Body of pancreas (tissue), 4 donors: ENCODE measurements around the gene C1orf167. TPM values are rescaled to one million over a fixed set of nuclear protein-coding genes. Genes with fewer than 3 reads are reported as not detected.

ENCODE experiments used
- ATAC-seq: fragments of 150-250 bp; one replicate; pipeline ENCODE4 v1.9.1; 2016
- DNase-seq, 4 donors: peaks; one replicate each; pipeline ENCODE4 v3.0.0-alpha.2; 2019
- H3K27ac ChIP-seq, 4 donors: fragments of 200-600 bp; sonication (generic); 1 replicate in 3 of 4; 2 replicates in 1 of 4; pipeline versions ENCODE4 v1.5.1 to v1.6.1; 2016 to 2019; ENCODE audit warnings: mild to moderate bottlenecking in 1 of 4, mixed read lengths in 1 of 4, moderate library complexity in 1 of 4
- H3K27me3 ChIP-seq, 2 donors: fragments of 200-600 bp; sonication (generic); one replicate each; pipeline ENCODE4 v1.6.0; 2016; ENCODE audit warnings: mild to moderate bottlenecking in 1 of 2
- H3K36me3 ChIP-seq, 2 donors: fragments of 200-600 bp; sonication (generic); replicated peaks in 1 of 2; 2 replicates each; pipeline ENCODE4 v1.5.1; 2016; ENCODE audit warnings: low read depth in 2 of 2; ENCODE audit not compliant: insufficient read depth in 1 of 2
- H3K4me1 ChIP-seq: fragments of 200-600 bp; sonication (generic); one replicate; pipeline ENCODE4 v1.6.0; 2016
- H3K4me3 ChIP-seq, 2 donors: fragments of 200-600 bp; sonication (generic); 1 replicate in 1 of 2; 2 replicates in 1 of 2; pipeline ENCODE4 v1.5.1; 2016 to 2019
- H3K9me3 ChIP-seq, 3 donors: fragments of 200-600 bp; sonication (generic); 1 replicate in 2 of 3; 2 replicates in 1 of 3; pipeline ENCODE4 v1.5.1; 2016
- CTCF ChIP-seq, 7 experiments: fragments of 450-650 bp in 4 of 7; fragments of 200-600 bp in 3 of 7; sonication (generic) in 3 of 7; IDR thresholded peaks; one replicate each; pipeline ENCODE4 v1.5.1; 2016 to 2019; ENCODE audit warnings: antibody characterized with exemption in 7 of 7
- POLR2A ChIP-seq, 3 donors: fragments of 450-650 bp; IDR thresholded peaks; one replicate each; pipeline ENCODE4 v1.6.1; 2016; ENCODE audit warnings: antibody characterized with exemption in 3 of 3, mild to moderate bottlenecking in 2 of 3
- WGBS, 2 donors: methylation state at CpG; one replicate each; pipeline ENCODE4 v1.1.5; 2017; 5-methylcytosine and 5-hydroxymethylcytosine counted together
- intact Hi-C: fragments of 100-400 bp; cut with DNase I; formaldehyde crosslinking; loops from one replicate; pipeline ENCODE4 v1.15.1; 2023
- total RNA-seq, 2 donors: library from RNA; depleted of rRNA; stranded (reverse); fragments of >200 nt; gene quantifications; one replicate each; pipeline ENCODE4 v1.1.0, GENCODE V29; 2016

The C1orf167 gene
- total RNA-seq, 2 donors from 2014 or later = not detected

GRCh38 chr1:11833497-11833896, 71.5 kb downstream of the C1orf167 start:
- no peak overlapping the region for H3K27ac ChIP-seq
- DNase-seq (no peak), ATAC-seq (no peak)
- no peaks in the 10 kb centered on the region for H3K27me3 ChIP-seq
- no peak overlapping the region for H3K4me3 ChIP-seq
- H3K4me1 ChIP-seq = no peaks in the 10 kb centered on the region
- intact Hi-C loops = loop anchor here (10.0 kb wide), 1 partner anchor 131 kb away; no protein-coding TSS in a partner anchor
- TF ChIP-seq CTCF (IDR thresholded peaks at IDR 0.05) = no peak
- TF ChIP-seq POLR2A (IDR thresholded peaks at IDR 0.05) = no peak
- WGBS, 2 donors = 88 to 94% methylated on average over 8 of the region's 8 CpGs
- peaks cover 6 to 40% of the 10 kb centered on the region in 2 donors for H3K36me3 ChIP-seq
- H3K9me3 ChIP-seq = no peaks in the 10 kb centered on the region

GRCh38 chr1:11833900-11834299, 71.9 kb downstream of the C1orf167 start:
- Histone ChIP-seq H3K4me1 (no peaks in the 10 kb centered on the region), H3K27ac (no peak overlapping the region), H3K4me3 (no peak overlapping the region), H3K36me3 (peaks cover 6 to 38% of the 10 kb centered on the region in 2 donors), H3K27me3 (no peaks in the 10 kb centered on the region), H3K9me3 (no peaks in the 10 kb centered on the region)
- TF ChIP-seq CTCF (IDR thresholded peaks at IDR 0.05) (no peak), POLR2A (IDR thresholded peaks at IDR 0.05) (no peak)
- intact Hi-C loops = loop anchor here (10.0 kb wide), 1 partner anchor 131 kb away; no protein-coding TSS in a partner anchor
- DNase-seq (no peak), ATAC-seq (no peak)
- 92 to 94% methylated on average over 13 of the region's 13 CpGs for WGBS, 2 donors

- Histone ChIP-seq H3K9me3 (no peaks in the 10 kb centered on the region), H3K4me1 (no peaks in the 10 kb centered on the region), H3K27ac (no peak overlapping the region), H3K36me3 (peaks cover 8 to 31% of the 10 kb centered on the region in 2 donors), H3K27me3 (no peaks in the 10 kb centered on the region), H3K4me3 (no peak overlapping the region)
- intact Hi-C loops = loop anchor here (5.0 to 10.0 kb wide), 2 partner anchors 57 to 129 kb away; no protein-coding TSS in a partner anchor
- DNase-seq (no peak), ATAC-seq (no peak)
- TF ChIP-seq POLR2A (IDR thresholded peaks at IDR 0.05) (no peak), CTCF (IDR thresholded peaks at IDR 0.05) (no peak)
- WGBS, 2 donors = 90 to 95% methylated on average over 25 to 27 of the region's 28 CpGs
Observed at GRCh38 chr1:11835441-11836225, 73.6 kb downstream of the C1orf167 start.

GRCh38 chr1:11836955-11837766, 75.2 kb downstream of the C1orf167 start:
- no peaks in the 10 kb centered on the region for H3K27me3 ChIP-seq
- WGBS, 2 donors = 86 to 88% methylated on average over 27 to 35 of the region's 36 CpGs
- ATAC-seq (no peak), DNase-seq (no peak)
- intact Hi-C loops = loop anchor here (5.0 to 10.0 kb wide), 2 partner anchors 55 to 128 kb away; no protein-coding TSS in a partner anchor
- H3K4me1 ChIP-seq = no peaks in the 10 kb centered on the region
- peaks cover 11 to 40% of the 10 kb centered on the region in 2 donors for H3K36me3 ChIP-seq
- no peak overlapping the region for H3K27ac ChIP-seq
- no peak overlapping the region for H3K4me3 ChIP-seq
- H3K9me3 ChIP-seq = no peaks in the 10 kb centered on the region
- TF ChIP-seq CTCF (IDR thresholded peaks at IDR 0.05) (no peak), POLR2A (IDR thresholded peaks at IDR 0.05) (no peak)
